HG03460 (cell line): ENCODE results near the gene POLE3.
"Not testable (repeated sequence)": the region's sequence is repeated elsewhere in the genome, so short reads cannot be mapped to it uniquely, and the experiment has no call there.

Experiments
- ATAC-seq: cut with Tn5 transposase; IDR thresholded peaks from one replicate; pipeline ENCODE4 v1.9.1; 2021; ENCODE audit not compliant: unreplicated experiment

Gene POLE3

DNA sequence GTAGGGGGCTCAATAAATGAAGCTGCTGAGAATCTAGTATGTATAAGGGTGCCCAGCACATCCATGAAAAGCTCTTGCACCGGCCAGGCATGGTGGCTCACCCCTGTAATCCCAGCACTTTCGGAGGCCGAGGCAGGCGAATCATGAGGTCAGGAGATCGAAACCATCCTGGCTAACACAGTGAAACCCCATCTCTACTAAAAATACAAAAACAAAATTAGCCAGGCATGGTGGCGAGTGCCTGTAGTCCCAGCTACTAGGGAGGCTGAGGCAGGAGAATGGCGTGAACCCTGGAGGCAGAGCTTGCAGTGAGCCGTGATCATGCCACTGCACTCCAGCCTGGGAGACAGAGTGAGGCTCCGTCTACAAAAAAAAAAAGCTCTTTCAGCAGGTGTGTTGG lies 4.1 kb downstream of the POLE3 start:
- not testable (repeated sequence) for ATAC-seq

DNA sequence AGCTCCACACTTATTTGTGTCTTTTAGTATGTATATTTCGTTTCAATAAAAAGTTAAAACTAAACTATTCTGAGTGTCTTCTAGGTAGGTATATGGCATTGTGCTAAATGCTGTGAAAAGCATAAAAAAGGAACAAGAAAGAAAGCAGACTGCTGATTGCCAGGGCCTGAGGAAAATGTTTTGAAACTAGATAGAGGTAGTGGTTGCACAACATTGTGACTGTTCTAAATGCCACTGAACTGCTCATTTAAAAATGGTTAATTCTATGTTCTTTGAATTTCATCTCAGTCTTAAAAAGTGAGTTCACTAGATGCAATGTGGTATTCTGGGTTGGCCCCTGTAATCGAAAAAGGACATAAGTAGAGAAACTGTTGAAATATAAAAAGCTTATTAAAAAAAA lies 6.8 kb downstream of the POLE3 start:
- ATAC-seq: no peak

DNA sequence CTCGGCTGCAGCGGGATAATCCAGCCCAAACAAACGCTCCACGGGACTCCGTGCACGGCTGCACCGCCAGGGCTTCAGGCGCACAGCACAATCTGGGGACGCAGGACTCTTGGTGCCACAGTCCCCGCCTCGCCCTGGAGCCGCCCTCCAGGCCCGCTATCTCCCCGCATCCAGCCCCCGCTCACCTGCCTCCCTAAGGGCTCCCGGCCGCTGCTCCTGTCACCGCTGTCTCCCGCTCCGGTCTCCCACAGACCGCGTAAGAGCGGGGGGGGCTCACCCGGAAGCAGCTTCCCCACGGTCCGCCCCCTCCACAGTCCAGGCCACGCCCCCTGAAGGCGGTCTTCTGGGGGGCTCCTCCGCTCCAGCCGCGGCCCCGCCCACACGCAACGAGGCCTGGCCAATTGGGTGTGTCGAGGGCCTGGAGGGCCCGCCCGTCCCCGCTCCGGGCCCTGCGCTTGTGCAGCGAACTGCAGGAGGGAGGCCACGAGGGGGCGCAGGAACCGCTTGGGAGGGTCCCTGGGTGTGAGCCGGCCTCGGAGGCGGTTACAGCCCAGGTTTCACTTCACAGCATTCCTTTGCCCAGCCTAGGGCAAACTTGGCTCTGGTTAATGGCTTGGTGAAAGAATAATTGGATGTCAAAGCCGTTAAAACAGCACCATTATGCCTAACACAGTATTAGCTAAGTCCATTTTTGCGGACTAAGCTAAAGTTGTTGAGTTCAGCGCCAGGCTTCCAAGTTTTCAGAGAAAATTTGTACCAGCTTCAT lies 9.3 kb downstream of the POLE3 start, which contains the start of gene ALAD:
Gene ALAD (minus strand): TSS at position 258 of the 766 bp plus-strand sequence. CDS start 7,725 bp downstream, outside the sequence.
- peak; percentile 98 for ATAC-seq

DNA sequence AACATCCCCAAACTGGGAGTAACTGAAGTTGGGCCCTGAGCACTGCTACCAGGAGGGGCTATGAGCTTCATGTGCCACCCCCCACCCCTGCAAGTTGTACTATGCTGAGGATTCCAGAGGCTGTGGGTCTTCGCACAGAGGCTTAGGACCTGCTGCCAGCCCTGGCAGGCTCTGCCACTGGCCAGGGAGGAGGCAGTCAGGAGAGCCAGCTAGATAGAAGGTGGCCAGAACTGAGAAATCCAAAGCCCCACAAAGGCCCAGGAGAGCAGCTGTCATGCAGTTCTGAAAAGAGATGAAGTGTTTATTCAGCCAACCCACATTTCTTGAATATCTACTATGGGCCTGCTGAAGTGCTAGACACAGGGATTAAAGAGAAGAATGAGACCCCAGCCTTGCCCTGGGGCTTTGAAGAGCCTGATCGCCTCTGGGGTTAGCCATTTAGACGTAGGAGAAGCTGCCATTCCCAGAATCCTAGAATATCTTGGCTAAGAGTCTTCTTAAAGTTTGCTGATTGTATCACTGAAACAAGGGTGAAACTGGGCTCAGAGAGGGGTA lies 10.8 kb downstream of the POLE3 start:
- ATAC-seq: no peak

DNA sequence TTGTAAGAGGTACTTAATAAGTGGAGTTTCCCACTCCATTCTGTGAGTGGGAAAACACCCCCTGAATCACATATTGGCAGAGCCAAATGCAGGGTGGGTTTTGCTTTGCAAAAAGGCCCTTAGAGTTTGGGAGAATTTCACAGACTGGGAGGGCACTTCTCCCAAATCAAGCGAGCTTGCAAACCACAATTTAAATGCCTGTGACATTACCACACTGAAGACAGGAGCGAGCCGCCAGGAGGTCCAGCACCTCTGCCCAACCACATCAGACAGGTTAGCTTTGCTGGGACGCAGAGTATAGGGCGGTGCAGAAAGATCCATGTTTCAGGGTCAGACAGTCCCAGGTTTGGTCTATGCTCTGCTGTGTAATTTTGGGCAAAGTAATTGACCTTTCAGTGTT lies 11.7 kb downstream of the POLE3 start:
- ATAC-seq: no peak

DNA sequence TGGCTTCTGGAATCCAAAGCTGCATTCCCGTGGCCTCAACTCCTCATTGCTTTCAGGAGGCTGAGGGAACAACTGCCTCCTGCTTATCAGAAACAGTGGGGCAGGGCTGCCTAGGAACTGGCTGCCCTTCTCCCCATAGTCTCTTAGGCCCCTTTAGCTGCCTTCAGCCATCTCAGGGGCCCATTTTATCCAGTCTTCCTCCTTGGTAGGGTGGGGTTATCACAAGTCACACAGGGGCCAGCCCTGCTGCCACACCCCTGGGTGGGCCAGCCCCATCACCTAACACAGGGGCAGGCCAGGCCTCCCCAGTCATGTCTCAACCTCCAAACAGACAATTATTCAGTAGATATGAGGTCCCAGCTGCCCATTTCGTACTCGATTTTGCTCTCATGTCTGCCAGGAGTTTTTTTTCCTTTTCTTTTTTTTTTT lies 13.3 kb downstream of the POLE3 start:
- no peak for ATAC-seq

DNA sequence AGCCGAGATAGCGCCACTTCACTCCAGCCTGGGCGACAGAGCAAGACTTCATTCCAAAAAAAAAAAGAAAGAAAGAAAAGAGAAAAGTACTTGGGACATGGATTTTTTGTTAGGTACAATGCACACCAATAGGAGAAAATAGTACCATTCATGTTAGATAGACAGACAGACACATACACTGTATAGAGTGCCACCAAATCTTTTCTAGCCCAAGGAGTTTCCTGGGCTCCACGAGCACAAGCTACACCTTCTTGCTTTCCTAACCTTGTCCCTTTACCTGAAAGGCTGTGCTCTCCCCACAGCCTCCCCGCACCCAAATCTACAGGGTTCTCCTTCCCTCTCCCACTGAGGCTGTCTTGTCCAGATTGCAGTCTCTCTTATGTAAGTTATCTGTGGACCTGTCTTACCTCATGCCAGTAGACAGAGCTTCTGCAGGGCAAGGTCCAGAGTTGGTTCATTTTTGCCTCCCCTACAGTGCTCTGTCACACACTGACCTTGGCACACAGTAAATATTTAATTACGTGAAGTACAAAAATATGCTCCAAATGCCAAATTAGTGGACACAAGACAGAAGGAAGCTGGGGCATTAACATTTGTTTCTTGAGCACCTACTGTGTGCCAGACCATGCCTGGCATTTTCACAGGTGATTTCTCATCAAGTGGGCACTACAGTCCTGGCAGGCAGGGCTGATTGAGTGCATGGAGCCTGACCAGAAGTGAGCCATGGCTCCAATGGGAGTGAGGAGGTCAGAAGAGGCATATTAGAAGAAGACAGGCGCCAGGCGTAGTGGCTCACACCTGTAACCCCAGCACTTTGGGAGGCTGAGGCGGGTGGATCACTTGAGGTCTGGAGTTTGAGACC lies 15.2 kb downstream of the POLE3 start:
- ATAC-seq: no peak

DNA sequence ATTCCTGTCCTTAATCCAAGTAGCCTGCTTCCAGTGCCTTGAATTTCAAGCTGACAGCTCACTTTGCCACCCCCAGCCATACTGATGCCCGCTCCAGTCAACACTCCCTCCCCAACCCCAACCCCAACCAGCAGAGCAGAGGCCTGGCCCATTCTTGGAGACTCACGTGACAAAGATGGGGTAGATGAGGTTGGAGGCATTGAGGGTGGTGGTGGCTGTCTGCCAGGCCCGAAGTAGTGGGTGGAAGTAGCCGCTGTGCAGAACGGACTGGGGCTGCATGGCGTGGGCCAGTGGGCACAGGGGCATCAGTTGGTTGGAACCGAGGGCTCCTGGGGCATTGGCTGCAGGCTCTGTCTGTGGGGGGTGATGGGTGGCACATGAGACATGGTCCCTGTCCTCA lies 17.2 kb downstream of the POLE3 start:
- no peak for ATAC-seq

DNA sequence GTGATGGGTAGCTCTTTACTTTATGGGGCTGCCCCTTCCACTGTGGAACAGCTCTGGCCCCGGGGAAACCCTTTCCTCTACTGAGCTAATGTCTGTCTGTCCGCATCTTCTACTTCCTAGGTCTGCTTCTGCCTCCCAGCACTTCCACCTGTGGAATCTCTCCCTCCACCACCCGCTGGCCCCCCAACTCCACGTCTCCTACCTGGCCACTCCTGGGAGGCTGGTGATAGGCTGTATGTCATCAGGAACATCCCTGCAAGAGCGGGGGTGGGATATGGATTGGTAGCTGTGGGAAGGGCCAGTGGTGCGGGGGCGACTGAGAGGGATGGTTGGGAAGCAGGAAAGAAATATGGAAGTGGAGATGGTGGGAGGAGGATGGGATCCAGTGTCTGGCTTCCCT lies 18.6 kb downstream of the POLE3 start:
- no peak for ATAC-seq

DNA sequence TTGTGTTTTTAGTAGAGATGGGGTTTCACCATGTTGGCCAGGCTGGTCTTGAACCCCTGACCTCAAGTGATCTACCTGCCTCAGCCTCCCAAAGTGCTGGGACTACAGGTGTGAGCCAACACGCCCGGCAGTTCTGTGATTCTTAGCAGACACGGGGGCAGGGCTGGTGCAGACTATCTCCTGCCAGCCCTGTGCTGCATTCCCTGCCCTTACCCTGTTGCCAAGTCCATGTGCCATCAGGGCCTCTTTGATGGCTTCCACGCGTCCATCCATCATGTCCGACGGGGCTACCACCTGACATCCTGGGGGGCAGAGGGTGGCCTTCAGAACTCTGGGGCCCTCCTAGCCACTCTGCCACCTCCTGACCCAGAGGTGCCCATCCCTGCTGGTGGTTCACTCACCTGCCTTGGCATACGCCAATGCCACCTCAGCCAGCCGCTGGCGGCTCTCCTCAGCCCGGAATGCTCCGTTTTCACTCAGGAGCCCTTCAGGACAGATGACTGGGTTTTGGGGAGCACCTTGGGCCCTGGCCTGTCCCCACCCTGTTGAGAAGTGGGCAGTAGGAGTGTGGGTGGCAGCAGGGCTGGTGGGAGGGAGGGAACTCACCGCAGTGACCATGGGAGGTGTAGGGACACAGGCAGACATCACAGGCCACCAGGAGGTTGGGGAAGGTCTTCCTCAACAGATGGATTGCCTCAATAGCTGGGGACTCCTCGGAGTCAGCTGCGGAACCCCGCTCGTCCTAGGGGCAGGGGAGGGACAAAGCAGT lies 20.1 kb downstream of the POLE3 start:
- no peak for ATAC-seq

DNA sequence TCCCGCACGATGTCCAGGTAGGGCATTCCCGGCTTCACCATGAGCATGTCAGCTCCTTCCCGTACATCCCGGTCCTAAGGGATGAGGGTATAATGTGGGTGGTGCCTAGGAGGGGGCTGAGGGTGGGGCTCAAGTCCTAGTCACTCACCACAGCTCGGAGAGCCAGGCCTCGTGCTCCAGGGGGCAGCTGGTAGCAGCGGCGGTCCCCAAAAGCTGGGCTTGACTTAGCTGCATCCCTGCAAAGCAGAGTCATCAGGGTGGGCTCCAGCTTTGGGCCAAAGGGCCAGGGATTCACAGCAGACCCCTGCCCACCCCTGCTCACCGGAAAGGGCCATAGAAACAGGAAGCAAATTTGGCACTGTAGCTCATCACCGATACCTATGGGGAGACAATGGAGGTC lies 21.0 kb downstream of the POLE3 start:
- ATAC-seq: no peak

DNA sequence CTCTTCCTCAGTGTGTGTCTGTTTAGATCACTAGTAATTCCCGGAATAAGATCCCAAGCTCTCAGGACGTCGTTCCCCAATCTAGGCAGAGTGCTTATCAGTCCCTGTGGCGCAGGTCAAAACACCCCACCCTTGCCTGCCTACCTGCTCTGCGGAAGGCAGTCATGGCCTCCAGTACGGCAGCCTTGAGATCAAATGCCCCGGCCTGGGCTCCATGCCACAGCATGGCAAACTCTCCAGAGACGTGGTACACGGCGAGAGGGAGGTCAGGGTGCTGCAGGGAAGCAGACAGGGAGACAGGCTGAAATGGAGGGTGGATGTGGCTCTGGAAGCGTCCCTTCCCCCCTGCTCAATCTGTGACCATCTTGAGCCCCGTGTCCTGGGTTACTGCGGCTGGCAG lies 21.6 kb downstream of the POLE3 start:
- ATAC-seq: no peak

DNA sequence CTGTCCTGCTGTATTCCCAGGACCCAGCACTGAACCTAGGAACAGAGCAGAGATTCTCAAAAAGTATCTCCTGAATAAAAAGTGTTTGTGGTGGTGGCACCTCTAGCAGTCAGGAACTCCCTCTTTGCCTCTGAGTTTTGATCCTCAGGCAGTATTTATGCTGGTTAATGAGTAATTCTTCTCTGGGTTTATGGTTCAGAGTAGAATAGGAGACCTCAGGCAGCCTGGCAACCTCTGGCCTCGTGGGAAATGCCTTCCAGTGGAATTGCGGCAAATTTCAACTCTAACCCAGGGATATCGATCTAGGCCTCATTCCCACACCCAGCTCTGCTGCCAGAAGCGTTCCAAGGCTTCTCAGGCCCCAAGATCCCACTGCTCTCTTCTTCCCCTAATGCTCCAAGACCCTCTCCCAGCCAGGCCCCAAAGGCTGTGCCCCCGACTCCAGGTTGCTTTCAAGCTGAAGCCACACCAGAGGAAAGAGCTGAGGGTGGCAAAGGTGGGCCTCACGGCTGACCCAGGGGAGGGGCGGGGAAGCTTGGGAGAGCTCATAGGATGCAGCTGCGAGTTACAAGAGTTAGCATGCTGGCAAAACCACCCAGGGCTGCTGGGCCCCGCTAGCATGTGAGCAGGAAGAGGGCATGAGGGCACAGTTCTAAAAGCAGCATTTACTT lies 22.8 kb downstream of the POLE3 start:
- ATAC-seq: no peak

DNA sequence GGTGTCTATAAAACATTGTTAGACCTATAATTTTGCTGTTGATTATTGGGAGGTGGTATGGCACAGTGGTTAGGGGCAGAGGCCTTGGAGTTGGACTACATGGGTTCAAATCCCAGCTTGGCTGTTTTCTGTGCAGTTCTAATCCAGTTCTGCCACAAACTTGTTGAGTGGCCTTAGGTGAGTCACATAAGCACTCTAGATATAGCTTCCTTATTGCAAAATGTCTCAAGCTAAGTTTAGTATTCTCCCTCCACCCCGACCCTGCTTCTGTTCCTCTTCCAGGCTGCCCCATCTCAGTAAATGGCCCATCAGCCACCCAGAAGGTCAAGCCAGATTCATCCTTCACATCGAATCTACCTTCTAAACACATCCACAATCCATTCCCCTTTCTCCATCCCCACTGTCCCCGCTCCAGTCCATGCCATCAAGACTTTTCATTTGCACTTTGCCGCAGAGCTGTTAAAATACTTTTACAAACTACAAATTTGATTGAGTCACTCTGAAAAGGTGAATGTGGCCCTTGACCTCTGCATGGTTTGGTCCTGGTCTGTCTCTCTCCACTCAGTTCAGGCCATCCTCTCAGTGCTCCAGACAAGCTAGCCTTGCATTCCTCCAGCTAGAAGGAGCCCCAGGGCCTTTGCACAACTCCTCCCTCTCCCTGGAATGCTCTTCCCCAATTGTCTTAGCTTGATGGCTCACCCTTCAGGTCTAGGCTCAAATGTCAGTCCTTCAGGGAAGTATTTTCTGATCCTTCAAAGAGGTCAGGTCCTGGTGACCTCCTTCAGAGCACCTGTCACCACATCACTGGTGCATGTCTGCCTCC lies 23.7 kb downstream of the POLE3 start:
- ATAC-seq: no peak

DNA sequence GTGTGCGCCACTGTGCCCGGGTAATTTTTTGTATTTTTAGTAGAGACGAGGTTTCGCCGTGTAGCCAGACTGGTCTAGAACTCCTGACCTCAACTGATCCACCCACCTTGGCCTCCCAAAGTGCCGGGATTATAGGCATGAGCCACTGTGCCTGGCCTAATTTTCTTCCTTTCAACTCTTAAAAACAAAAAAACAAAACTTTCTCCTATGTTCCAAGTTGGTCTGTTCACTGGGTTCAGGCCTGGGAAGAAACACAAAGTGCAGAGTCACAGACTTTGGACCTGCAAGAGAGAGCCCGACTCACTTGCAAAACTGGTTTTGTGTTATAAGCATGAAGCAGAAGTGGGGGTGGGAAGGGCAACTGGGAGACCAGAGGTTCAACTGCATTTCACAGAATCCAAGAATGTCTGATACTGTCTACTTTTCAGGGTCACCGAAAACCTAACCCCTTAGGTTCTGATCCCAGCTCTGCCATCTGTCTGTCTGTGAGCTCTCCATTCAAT lies 28.5 kb downstream of the POLE3 start:
- ATAC-seq: no peak

DNA sequence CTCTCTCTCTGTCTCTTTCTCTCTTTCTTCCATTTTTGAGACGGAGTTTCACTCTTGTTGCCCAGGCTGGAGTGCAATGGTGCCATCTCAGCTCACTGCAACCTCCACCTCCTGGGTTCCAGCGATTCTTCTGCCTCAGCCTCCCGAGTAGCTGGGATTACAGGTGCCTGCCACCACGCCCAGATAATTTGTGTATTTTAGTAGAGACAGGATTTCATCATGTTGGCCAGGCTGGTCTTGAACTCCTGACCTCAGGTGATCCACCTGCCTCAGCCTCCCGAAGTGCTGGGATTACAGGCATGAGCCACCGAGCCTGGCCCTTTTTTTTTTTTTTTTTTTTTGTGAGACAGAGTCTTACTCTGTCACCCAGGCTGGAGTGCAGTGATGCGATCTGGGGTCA lies 29.0 kb downstream of the POLE3 start:
- ATAC-seq: not testable (repeated sequence)

DNA sequence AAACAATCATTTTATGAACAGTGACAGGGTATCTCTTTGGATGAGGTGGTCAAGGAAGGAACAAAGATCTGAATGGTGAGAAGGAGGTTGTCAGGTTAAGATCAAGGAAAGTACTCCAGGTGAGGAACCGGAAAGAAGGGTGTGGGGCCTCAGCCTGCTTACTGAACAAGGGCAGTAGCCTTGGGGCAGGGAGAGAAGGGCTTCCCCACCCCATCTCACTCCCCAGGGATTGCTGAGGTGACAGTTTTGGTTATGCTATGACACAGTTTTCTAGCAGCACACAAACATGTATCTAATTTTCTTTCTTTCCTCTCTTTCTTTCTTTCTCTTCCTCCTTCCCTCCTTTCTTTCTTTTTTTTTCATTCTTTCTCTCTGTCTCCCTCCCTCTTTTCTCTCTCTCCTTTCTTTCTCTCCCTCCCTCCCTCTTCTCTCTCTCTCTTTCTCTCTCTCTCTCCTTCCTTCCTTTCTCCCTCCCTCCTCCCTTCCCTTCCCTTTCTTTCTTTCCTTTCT lies 29.6 kb downstream of the POLE3 start:
- ATAC-seq: peak; percentile 68

DNA sequence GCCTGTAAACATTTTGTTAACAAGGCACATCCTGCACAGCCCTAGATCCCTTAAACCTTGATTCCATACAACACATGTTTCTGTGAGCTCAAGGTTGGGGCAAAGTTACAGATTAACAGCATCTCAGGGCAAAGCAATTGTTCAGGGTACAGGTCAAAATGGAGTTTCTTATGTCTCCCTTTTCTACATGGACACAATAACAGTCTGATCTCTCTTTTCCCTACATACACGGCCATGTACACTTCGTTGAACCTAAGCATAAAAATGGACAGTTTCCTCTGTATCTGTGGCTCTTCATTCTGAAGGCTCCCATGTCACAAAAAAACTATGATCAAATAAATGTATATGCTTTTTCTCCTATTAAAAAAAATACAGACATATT lies 30.7 kb downstream of the POLE3 start:
- ATAC-seq: not testable (repeated sequence)

DNA sequence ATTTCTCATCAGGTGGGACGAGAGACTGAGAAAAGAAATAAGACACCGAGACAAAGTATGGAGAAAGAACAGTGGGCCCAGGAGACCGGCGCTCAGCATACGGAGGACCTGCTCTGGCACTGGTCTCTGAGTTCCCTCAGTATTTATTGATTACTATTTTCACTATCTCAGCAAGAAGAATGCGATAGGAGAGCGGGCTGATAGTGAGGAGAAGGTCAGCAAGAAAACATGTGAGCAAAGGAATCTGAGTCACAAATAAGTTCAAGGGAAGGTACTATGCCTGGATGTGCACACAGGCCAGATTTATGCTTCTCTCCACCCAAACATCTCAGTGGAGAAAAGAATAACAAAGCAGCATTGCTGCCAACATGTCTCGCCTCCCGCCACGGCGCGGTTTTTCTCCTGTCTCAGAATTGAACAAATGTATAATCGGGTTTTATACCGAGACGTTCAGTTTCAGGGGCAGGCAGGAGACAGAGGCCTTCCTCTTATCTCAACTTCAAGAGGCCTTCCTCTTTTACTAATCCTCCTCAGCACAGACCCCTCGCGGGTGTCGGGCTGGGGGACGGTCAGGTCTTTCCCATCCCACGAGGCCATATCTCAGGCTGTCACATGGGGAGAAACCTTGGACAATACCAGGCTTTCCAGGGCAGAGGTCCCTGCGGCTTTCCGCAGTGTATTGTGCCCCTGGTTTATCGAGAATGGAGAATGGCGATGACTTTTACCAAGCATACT lies 31.2 kb downstream of the POLE3 start:
- not testable (repeated sequence) for ATAC-seq
